MM.1S (cell line): ENCODE data around the gene SFMBT2.

Experiments used
- DNase-seq: peaks from one replicate; pipeline ENCODE4 v3.0.0-alpha.2; 2015
- H2AFZ ChIP-seq: fragments of 300-600 bp; sonication (generic); 2 replicates; pipeline ENCODE4 v1.6.0; 2016; ENCODE audit warnings: antibody characterized with exemption, low read length
- H3F3A ChIP-seq: fragments of 300-600 bp; sonication (generic); 2 replicates; pipeline ENCODE4 v1.6.1; 2016; ENCODE audit warnings: mild to moderate bottlenecking, antibody characterized with exemption, low read length, moderate library complexity, mixed read lengths; ENCODE audit not compliant: insufficient read depth
- H3K27ac ChIP-seq: fragments of 300-600 bp; sonication (generic); 2 replicates; pipeline ENCODE4 v1.5.1; 2016; ENCODE audit warnings: mild to moderate bottlenecking, low read length
- H3K27me3 ChIP-seq: fragments of 300-600 bp; sonication (generic); replicated peaks from 2 replicates; pipeline ENCODE4 v1.6.0; 2016; ENCODE audit warnings: low read length; ENCODE audit not compliant: insufficient read depth
- H3K36me3 ChIP-seq: fragments of 300-600 bp; sonication (generic); replicated peaks from 2 replicates; pipeline ENCODE4 v1.6.1; 2016; ENCODE audit warnings: mild to moderate bottlenecking, low read length, mixed read lengths; ENCODE audit not compliant: insufficient read depth
- H3K4me1 ChIP-seq: fragments of 300-600 bp; sonication (generic); 2 replicates; pipeline ENCODE4 v1.6.1; 2016; ENCODE audit warnings: low read length, mixed read lengths
- H3K4me2 ChIP-seq: fragments of 300-600 bp; sonication (generic); 2 replicates; pipeline ENCODE4 v1.6.0; 2016; ENCODE audit warnings: low read depth, low read length
- H3K4me3 ChIP-seq: fragments of 300-600 bp; sonication (generic); 2 replicates; pipeline ENCODE4 v1.5.1; 2016; ENCODE audit warnings: low read length, mixed read lengths
- H3K79me2 ChIP-seq: fragments of 300-600 bp; sonication (generic); 2 replicates; pipeline ENCODE4 v1.6.1; 2016; ENCODE audit warnings: mixed run types, low read length, mixed read lengths
- H3K9ac ChIP-seq: fragments of 300-600 bp; sonication (generic); 2 replicates; pipeline ENCODE4 v1.6.1; 2016; ENCODE audit warnings: low read length, mixed read lengths
- H3K9me2 ChIP-seq: fragments of 300-600 bp; sonication (generic); replicated peaks from 2 replicates; pipeline ENCODE4 v1.6.1; 2016; ENCODE audit warnings: mild to moderate bottlenecking, low read length, mixed read lengths; ENCODE audit not compliant: insufficient read depth
- H3K9me3 ChIP-seq: fragments of 300-600 bp; sonication (generic); replicated peaks from 2 replicates; pipeline ENCODE4 v1.6.1; 2016; ENCODE audit warnings: mild to moderate bottlenecking, low read length, mixed read lengths; ENCODE audit not compliant: insufficient read depth
- H4K20me1 ChIP-seq: fragments of 300-600 bp; sonication (generic); 2 replicates; pipeline ENCODE4 v1.6.1; 2016; ENCODE audit warnings: mild to moderate bottlenecking, low read length, moderate library complexity, mixed read lengths; ENCODE audit not compliant: insufficient read depth
- CTCF ChIP-seq: fragments of 300-600 bp; sonication (generic); IDR thresholded peaks from 2 replicates; pipeline ENCODE4 v1.5.1; 2016; ENCODE audit warnings: antibody characterized with exemption, low read length, mixed read lengths
- EZH2 ChIP-seq: fragments of 300-600 bp; sonication (generic); optimal IDR thresholded peaks from 2 replicates; pipeline ENCODE3; 2017; ENCODE audit warnings: low read depth, mild to moderate bottlenecking, antibody characterized with exemption, low read length, mixed read lengths
- EZH2phosphoT487 ChIP-seq: fragments of 300-600 bp; sonication (generic); IDR thresholded peaks from 2 replicates; pipeline ENCODE4 v1.6.1; 2018; ENCODE audit warnings: antibody characterized with exemption, low read length

The SFMBT2 gene

DNA sequence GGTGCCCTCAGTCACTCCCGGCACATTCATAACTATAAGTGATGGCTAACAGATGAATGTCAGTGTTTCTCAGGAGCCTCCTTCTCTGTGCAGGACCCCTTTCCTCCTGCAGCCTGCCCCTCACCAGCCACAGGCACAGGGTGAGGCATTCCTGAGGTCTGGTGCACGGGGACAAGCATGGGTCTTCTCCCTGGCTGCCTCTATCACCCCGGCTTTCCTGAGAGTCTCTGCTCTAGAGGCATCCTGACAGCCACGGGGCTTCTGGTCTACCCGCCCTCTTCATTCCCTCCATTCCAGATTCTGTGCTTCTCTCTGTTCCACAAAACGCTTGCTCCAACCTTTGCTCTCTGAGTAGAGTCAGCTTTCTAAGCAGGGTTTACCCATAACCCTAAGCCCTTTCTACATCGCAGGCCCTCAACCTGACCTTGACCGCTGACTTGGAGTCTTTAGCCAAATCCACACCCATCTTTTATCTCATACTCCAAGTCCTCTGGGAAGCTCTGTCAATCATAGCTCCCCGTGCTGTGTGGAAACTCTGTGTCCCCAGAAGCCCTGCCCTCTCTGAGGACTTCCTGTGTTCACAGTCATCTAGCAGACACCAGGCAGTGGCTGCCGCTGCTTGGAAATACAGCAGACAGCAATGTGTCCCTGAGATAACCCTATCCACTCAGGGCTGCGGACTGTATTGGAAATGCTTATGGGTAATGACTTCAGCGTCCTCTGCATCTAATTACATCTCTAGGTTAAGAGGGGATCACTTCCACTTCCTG, 159.0 kb downstream of the SFMBT2 start:
- TF ChIP-seq EZH2phosphoT487 = no peak
- no peak for TF ChIP-seq CTCF
- TF ChIP-seq EZH2 = no peak
- H3K9me3 ChIP-seq = no peaks in the 10 kb centered on the region
- H3K27me3 ChIP-seq = no peaks in the 10 kb centered on the region
- no peaks in the 10 kb centered on the region; the same call in 1 of the 2 replicates for H3F3A ChIP-seq
- DNase-seq = no peak
- H3K4me3 ChIP-seq = no peak overlapping the region
- peaks cover 59% of the 10 kb centered on the region for H3K79me2 ChIP-seq
- H3K4me1 ChIP-seq = no peaks in the 10 kb centered on the region
- no peak overlapping the region for H3K9ac ChIP-seq
- no peaks in the 10 kb centered on the region; the same call in 1 of the 2 replicates for H3K36me3 ChIP-seq
- H3K9me2 ChIP-seq = no peaks in the 10 kb centered on the region
- H2AFZ ChIP-seq = no peak overlapping the region
- H3K27ac ChIP-seq = no peak overlapping the region
- no peak overlapping the region for H3K4me2 ChIP-seq
- H4K20me1 ChIP-seq = no peaks in the 10 kb centered on the region

DNA sequence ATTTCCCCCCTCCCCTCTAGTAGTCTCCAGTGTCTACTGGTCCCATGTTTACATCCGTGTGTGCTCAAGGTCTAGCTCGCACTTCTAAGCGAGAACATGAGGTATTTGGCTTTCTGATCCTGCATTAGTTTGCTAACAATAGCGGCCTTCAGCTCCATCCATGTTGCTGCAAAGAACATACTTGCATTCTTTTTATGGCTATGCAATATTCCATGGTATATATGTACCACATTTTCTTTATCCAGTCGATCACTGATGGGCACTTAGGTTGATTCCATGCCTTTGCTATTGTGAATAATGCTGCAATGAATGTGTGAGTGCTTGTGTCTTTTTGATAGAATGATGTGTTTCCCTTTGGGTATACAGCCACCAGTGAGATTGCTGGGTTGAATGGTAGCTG, 160.6 kb downstream of the SFMBT2 start:
- Histone ChIP-seq H3K36me3 (no peaks in the 10 kb centered on the region; the same call in 1 of the 2 replicates), H3K4me2 (no peak overlapping the region)

DNA sequence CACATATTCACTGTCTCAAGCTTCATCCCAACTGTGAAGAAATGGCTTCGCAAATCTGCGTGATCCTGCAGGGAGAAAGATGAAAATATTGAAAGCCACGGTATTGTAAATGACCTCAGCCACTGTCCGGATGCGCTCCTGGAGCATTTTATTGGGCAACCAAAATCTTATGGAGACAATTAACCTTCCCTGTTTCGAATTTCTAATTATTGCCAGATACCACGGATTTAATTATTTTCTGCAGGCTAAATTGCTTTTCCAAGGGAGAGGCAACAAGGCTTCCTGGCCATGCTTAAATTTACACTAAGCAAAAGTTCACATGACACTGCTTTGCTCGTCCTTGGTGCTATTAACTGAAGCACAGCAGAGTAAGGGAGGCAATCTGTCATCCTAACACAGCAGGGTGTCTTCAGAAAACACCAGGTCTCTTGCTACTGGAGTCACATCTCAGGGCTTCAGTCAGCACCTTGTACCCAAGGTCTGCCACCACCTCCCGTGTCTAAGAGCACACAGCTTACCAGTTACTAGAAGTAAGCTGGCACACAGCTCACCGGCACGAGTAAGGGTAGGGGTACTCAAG, 162.2 kb downstream of the SFMBT2 start:
- Histone ChIP-seq H3K9ac (no peak overlapping the region), H3K27ac (no peak overlapping the region), H3K27me3 (no peaks in the 10 kb centered on the region), H2AFZ (no peak overlapping the region), H3K4me3 (no peak overlapping the region), H3K4me2 (no peak overlapping the region), H3K9me3 (no peaks in the 10 kb centered on the region), H3K9me2 (no peaks in the 10 kb centered on the region), H3K36me3 (no peaks in the 10 kb centered on the region; the same call in 1 of the 2 replicates), H3F3A (peaks cover 12% of the 10 kb centered on the region), H4K20me1 (no peaks in the 10 kb centered on the region), H3K4me1 (peaks cover 20% of the 10 kb centered on the region), H3K79me2 (peaks cover 45% of the 10 kb centered on the region)
- TF ChIP-seq EZH2phosphoT487 (no peak), CTCF (no peak), EZH2 (no peak)
- no peak for DNase-seq

More for the DNA sequence above, 160.6 kb downstream of the SFMBT2 start:
- Histone ChIP-seq H3K9me3 (no peaks in the 10 kb centered on the region), H3F3A (no peaks in the 10 kb centered on the region; the same call in 1 of the 2 replicates), H3K27ac (no peak overlapping the region), H3K4me3 (no peak overlapping the region), H3K27me3 (no peaks in the 10 kb centered on the region), H2AFZ (no peak overlapping the region), H3K9ac (no peak overlapping the region), H3K9me2 (no peaks in the 10 kb centered on the region), H4K20me1 (no peaks in the 10 kb centered on the region), H3K79me2 (peaks cover 50% of the 10 kb centered on the region), H3K4me1 (peaks cover 4% of the 10 kb centered on the region; the same call in 1 of the 2 replicates)
- TF ChIP-seq CTCF (no peak), EZH2 (no peak), EZH2phosphoT487 (no peak)
- DNase-seq = no peak
